WERI-Rb-1 (cell line): Measurements from ENCODE around the gene BCO1.

ENCODE experiments used
- DNase-seq: peaks from one replicate; pipeline ENCODE4 v3.0.0-alpha.2; 2020
- H3K27ac ChIP-seq: fragments of 250-450 bp; sonication (Bioruptor Pico); 2 replicates; pipeline ENCODE4 v1.5.1; 2020; ENCODE audit warnings: mild to moderate bottlenecking, moderate library complexity
- H3K27me3 ChIP-seq: fragments of 250-450 bp; sonication (Bioruptor Pico); 2 replicates; pipeline ENCODE4 v1.5.1; 2021; ENCODE audit warnings: mild to moderate bottlenecking, low read depth, moderate library complexity; ENCODE audit not compliant: insufficient read depth, severe bottlenecking
- H3K36me3 ChIP-seq: fragments of 250-450 bp; sonication (Bioruptor Pico); 2 replicates; pipeline ENCODE4 v1.5.1; 2020; ENCODE audit warnings: mild to moderate bottlenecking, moderate library complexity
- H3K4me3 ChIP-seq: 2 replicates; pipeline ENCODE4 v1.5.1; 2011; ENCODE audit warnings: low read depth, mild to moderate bottlenecking, control low read depth, low read length
- H3K9me3 ChIP-seq: fragments of 250-450 bp; sonication (Bioruptor Pico); 2 replicates; pipeline ENCODE4 v1.5.1; 2021; ENCODE audit warnings: mild to moderate bottlenecking, moderate library complexity; ENCODE audit not compliant: severe bottlenecking
- TF ChIP-seq, protein P1 (sequence below): IDR thresholded peaks from 2 replicates; pipeline ENCODE4 v1.5.1; 2011; ENCODE audit warnings: low read depth, mild to moderate bottlenecking, control low read depth, inconsistent platforms, low read length

The BCO1 gene, protein sequence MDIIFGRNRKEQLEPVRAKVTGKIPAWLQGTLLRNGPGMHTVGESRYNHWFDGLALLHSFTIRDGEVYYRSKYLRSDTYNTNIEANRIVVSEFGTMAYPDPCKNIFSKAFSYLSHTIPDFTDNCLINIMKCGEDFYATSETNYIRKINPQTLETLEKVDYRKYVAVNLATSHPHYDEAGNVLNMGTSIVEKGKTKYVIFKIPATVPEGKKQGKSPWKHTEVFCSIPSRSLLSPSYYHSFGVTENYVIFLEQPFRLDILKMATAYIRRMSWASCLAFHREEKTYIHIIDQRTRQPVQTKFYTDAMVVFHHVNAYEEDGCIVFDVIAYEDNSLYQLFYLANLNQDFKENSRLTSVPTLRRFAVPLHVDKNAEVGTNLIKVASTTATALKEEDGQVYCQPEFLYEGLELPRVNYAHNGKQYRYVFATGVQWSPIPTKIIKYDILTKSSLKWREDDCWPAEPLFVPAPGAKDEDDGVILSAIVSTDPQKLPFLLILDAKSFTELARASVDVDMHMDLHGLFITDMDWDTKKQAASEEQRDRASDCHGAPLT

DNA sequence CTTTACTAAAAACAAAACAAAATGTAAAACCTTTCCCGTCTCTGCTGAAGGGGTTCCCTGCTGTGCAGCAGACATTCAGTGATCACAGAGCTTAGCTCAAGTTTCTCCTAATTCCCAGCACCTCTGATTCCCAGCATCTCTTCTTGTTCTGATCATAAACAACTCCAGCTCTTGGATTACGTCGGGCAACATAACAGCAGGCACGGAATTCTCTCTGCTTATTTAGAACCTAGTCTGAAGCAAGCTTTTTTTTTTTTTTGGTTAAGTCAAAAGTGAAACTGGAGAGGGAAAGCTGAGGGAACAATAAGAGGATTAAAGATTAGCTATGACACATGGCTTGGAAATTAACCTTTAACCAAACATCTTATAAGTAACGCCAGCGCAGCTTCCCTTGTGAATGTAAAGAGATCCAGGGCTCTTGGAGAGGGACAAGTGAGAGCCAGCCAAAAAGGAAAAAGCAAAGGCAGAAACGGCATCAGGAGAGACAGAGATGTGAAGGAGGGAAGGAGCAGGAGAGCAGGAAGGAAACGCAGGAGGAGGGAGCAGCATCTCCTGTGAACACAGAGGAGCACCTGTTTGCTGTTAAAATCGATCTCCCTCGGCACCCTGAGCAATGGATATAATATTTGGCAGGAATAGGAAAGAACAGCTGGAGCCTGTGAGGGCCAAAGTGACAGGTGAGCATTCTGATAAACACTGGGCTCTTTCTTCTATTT, at the start of gene BCO1:
TSS of gene BCO1 (plus strand) at position 394 of the 716 bp plus-strand sequence. CDS start at position 614, 220 bp downstream.
- H3K9me3 ChIP-seq, result no peaks in the 10 kb centered on the region
- H3K27ac ChIP-seq, result no peak within 1 kb of the TSS
- TF ChIP-seq, protein P1, sequence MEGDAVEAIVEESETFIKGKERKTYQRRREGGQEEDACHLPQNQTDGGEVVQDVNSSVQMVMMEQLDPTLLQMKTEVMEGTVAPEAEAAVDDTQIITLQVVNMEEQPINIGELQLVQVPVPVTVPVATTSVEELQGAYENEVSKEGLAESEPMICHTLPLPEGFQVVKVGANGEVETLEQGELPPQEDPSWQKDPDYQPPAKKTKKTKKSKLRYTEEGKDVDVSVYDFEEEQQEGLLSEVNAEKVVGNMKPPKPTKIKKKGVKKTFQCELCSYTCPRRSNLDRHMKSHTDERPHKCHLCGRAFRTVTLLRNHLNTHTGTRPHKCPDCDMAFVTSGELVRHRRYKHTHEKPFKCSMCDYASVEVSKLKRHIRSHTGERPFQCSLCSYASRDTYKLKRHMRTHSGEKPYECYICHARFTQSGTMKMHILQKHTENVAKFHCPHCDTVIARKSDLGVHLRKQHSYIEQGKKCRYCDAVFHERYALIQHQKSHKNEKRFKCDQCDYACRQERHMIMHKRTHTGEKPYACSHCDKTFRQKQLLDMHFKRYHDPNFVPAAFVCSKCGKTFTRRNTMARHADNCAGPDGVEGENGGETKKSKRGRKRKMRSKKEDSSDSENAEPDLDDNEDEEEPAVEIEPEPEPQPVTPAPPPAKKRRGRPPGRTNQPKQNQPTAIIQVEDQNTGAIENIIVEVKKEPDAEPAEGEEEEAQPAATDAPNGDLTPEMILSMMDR, result no peak
- no peaks in the 10 kb centered on the region for H3K36me3 ChIP-seq
- no peak within 1 kb of the TSS for H3K4me3 ChIP-seq
- peak; percentile 12 for DNase-seq
- H3K27me3 ChIP-seq, result peaks cover 12% of the 10 kb centered on the region

DNA sequence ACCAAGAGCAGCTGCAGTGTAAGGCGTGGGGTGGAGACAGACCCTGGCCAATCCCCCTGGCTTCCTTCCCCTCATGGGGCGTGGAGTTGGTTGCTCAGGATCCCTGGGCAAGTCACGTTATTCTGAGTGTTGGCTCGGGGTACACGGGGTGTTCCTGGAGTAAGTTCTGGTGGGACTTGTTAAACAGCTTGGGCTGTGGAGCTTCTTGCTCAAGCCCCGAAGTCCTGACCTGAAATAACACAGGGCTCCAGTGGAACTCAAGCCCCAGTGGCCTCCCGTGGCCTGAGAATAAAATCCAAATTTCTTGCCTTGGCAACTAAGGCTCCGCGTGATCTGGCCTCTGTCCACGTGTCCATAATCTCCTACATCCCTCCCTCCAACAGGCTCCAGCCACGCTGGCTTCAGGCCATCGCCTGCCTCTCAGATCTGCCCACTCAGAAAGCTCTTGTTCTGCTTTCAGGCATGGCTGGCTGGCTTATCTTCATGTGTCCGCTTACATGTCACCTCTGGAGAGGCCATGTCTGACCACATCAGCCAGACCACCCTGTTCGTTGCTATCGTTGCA, 49.3 kb upstream of the BCO1 start:
- H3K27ac ChIP-seq, result no peak overlapping the region
- no peaks in the 10 kb centered on the region for H3K9me3 ChIP-seq
- no peaks in the 10 kb centered on the region for H3K27me3 ChIP-seq
- DNase-seq, result no peak
- TF ChIP-seq, protein P1, result no peak
- no peaks in the 10 kb centered on the region for H3K36me3 ChIP-seq
- H3K4me3 ChIP-seq, result no peak overlapping the region

DNA sequence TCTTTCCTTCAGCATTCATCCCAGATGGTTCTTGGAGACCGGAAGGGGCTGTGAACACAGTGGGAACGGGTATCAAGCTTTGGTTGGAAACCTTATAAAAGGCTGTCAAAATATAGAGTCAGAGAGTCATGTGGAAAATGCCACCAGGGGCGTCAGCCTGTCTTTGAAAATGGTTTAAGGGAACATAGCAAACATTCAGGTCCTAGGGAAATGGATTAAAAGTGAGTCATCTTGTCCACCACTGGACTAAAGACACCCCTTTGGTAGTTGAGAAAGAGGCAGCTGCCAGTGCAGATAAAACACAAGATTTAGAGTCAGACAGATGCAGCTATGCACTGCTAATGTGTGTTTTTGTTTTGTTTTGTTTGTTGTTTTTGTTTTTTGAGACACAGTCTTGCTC, 47.8 kb upstream of the BCO1 start:
- DNase-seq, result no peak
- no peaks in the 10 kb centered on the region for H3K9me3 ChIP-seq
- TF ChIP-seq, protein P1, result no peak
- no peaks in the 10 kb centered on the region for H3K27me3 ChIP-seq
- no peak overlapping the region for H3K27ac ChIP-seq
- no peaks in the 10 kb centered on the region for H3K36me3 ChIP-seq
- H3K4me3 ChIP-seq, result no peak overlapping the region

DNA sequence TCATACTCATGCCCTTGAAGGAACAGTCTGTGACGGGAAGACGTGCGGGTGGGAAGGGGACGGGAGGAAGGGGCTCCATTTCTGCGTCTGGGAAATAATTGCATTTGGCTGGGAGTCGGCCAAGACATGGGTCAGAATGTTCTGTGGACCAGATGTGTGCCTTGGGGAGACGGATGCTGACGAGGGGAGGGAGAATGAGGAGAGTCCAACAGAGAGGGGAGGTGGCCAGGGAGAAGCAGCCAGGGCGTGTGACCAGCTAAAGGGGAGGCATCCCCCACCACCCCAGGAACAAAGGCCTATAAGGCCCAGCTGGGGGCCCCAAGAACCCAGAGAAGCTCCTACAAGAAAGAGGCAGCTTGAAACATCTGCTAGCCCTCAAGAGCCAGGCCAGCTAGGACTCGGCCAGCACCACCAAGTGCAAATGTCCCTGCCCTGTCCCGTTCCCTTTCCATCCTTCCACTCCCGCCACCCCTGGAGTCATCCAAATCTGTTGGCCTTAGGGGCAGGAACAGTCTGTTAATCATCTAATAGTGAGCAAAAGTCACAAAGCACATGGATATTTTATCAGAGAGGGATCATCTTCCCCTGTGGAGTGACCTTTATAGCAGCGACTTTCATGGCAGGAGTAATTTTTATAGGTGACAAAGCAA, 42.5 kb upstream of the BCO1 start:
- Histone ChIP-seq H3K27me3 (no peaks in the 10 kb centered on the region), H3K27ac (no peak overlapping the region), H3K9me3 (no peaks in the 10 kb centered on the region), H3K4me3 (no peak overlapping the region), H3K36me3 (no peaks in the 10 kb centered on the region)
- TF ChIP-seq, protein P1, result no peak
- DNase-seq, result no peak

DNA sequence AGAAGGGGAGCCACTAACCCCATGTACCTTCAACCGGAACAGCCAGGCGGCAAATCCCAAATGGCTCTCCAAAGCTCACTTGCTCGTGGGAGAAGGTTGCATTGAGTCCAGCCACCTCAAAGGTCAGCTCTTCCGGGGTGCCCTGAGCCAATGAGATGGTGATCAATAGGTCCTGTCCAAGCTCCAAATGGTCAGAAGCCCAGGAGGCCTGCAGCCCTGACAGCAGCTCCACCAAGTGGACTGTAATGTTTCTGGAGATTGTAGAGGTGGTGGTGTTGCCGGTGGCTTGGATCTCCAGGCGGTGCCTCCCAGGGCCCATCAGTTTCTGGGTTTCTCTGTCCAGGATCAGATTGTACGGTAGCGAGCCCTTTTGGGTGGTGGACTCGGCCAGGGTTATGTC, 39.9 kb upstream of the BCO1 start:
- DNase-seq, result no peak
- Histone ChIP-seq H3K27ac (no peak overlapping the region), H3K9me3 (no peaks in the 10 kb centered on the region), H3K27me3 (no peaks in the 10 kb centered on the region), H3K4me3 (no peak overlapping the region), H3K36me3 (no peaks in the 10 kb centered on the region)
- TF ChIP-seq, protein P1, result peak; percentile 27; the same call in 1 of the 2 replicates
